Right lobe of liver (tissue), 6 donors: ENCODE results near the gene UBTFL1. TPM values are rescaled to one million over a fixed set of nuclear protein-coding genes. Genes with fewer than 3 reads are reported as not detected.
A peak's percentile ranks its signal among the peaks of the same experiment; 100 is the strongest.

Experiments
- ATAC-seq, 4 donors: fragments of 200-7000 bp; cut with Tn5 transposase; one replicate each; pipeline ENCODE4 v1.9.1; 2020; ENCODE audit warnings: mild to moderate bottlenecking in 4 of 4, moderate library complexity in 4 of 4
- DNase-seq, 3 donors: peaks; one replicate each; pipeline ENCODE4 v3.0.0-alpha.2; 2020
- H3K27ac ChIP-seq, 3 donors: fragments of 200-600 bp; one replicate each; pipeline ENCODE4 v1.8.0; 2022
- H3K27me3 ChIP-seq, 2 donors: fragments of 200-600 bp; one replicate each; pipeline ENCODE4 v1.8.0; 2022
- H3K36me3 ChIP-seq, 4 donors: fragments of 200-600 bp; sonication (generic) in 1 of 4; one replicate each; pipeline versions ENCODE4 v1.5.1 to v1.8.0; 2017 to 2022; ENCODE audit warnings: control low read depth in 1 of 4
- H3K4me1 ChIP-seq, 4 donors: fragments of 200-600 bp; sonication (generic) in 1 of 4; one replicate each; pipeline versions ENCODE4 v1.5.1 to v1.8.0; 2017 to 2022; ENCODE audit warnings: control low read depth in 1 of 4
- H3K4me3 ChIP-seq, 3 donors: fragments of 200-600 bp; one replicate each; pipeline ENCODE4 v1.8.0; 2022
- H3K9me3 ChIP-seq, 4 donors: fragments of 200-600 bp; sonication (generic) in 1 of 4; one replicate each; pipeline versions ENCODE4 v1.5.1 to v1.8.0; 2017 to 2022; ENCODE audit warnings: control low read depth in 1 of 4
- CTCF ChIP-seq, 4 donors: fragments of 200-600 bp in 3 of 4; fragments of 450-650 bp in 1 of 4; IDR thresholded peaks; one replicate each; pipeline versions ENCODE4 v1.5.1 to v1.8.0; 2016 to 2022; ENCODE audit warnings: antibody characterized with exemption in 4 of 4, mild to moderate bottlenecking in 2 of 4
- POLR2A ChIP-seq: fragments of 450-650 bp; IDR thresholded peaks from one replicate; pipeline ENCODE4 v1.6.1; 2017; ENCODE audit warnings: antibody characterized with exemption, mild to moderate bottlenecking
- WGBS: methylation state at CpG from one replicate; pipeline ENCODE4 v1.1.6; 2018; ENCODE audit warnings: low coverage, low lambda C conversion rate; ENCODE audit not compliant: insufficient coverage; ENCODE audit errors: missing lambda C conversion rate; 5-methylcytosine and 5-hydroxymethylcytosine counted together
- intact Hi-C, 2 donors: fragments of 100-400 bp; cut with DNase I; formaldehyde crosslinking; loops; one replicate each; pipeline versions ENCODE4 v1.11.2 to v1.14.1; 2022
- total RNA-seq, 6 experiments: library from RNA; depleted of rRNA in 2 of 6; stranded (reverse); fragments of >200 nt in 2 of 6; fragmentation: NEBNext Ultra II Directional in 3 of 6; extraction: Animal tissue kit (Norgen Biotek cat#: 25700) in 3 of 6; gene quantifications; one replicate each; pipeline versions ENCODE4 v1.1.0 to v1.2.4, GENCODE V29; 2016 to 2023
- donor health status: DM: no; HTN: yes; CAD: no.
- donor health status: DM: no; HTN: no; CAD: no.
- donor health status: DM: no; HTN: no; CAD: no.
- donor health status: DM: no; HTN: yes; CAD: no.
- donor health status: DM: no; HTN: yes; CAD: no.

UBTFL1 gene
- total RNA-seq, 6 experiments from 2014 or later = not detected

DNA sequence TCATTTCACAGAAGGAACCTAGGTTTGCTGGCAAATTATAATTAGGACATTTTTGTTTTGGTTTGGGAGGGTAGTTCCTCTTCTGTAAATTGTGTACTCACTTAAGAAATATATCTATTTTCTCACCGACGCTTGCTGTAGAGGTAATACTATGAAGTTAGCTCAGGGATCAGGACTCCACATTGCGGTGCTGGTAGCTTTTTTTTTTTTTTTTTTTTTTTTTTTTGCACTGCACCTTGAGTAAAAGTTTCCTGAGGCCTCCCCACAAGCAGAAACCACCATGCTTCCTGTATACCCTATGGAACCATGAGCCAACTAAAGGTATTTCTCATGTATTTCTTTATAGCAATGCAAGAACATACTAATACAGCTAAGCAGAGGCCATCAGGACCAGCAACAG, 14.7 kb downstream of the UBTFL1 start:
- no peaks in the 10 kb centered on the region for H3K4me1 ChIP-seq
- no peak overlapping the region for H3K27ac ChIP-seq
- TF ChIP-seq CTCF (IDR thresholded peaks at IDR 0.05) (no peak), POLR2A (no peak)
- no peaks in the 10 kb centered on the region for H3K9me3 ChIP-seq
- no peaks in the 10 kb centered on the region for H3K27me3 ChIP-seq
- intact Hi-C loops = no loop called here
- 52% methylated on average over 3 of the region's 3 CpGs for WGBS
- no peak for ATAC-seq
- H3K36me3 ChIP-seq = no peaks in the 10 kb centered on the region
- DNase-seq = no peak
- no peak overlapping the region for H3K4me3 ChIP-seq

DNA sequence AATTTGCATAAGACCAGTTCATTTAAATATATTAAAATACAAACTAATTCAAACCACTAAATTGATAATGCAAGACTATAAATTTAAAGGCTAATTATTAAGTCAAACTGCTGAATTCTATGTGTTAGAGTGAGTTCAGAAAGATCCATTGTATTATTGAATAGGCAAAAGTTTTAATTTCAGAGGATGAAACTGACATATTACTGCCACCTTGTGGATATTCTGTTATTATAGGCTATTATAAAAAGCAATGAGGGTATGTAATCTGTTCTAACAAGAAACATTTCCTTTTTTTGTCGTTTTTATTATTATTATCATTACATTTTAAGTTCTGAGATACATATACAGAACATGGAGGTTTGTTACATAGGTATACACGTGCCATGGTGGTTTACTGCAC, 27.8 kb downstream of the UBTFL1 start:
- H3K4me1 ChIP-seq = no peaks in the 10 kb centered on the region
- DNase-seq (no peak), ATAC-seq (no peak)
- H3K27ac ChIP-seq = no peak overlapping the region
- no peaks in the 10 kb centered on the region for H3K9me3 ChIP-seq
- H3K36me3 ChIP-seq = no peaks in the 10 kb centered on the region
- H3K4me3 ChIP-seq = no peak overlapping the region
- 0% methylated on average over 2 of the region's 2 CpGs for WGBS
- TF ChIP-seq POLR2A (no peak), CTCF (IDR thresholded peaks at IDR 0.05) (peak; percentile 42 to 59 (median 54))
- intact Hi-C loops = no loop called here
- no peaks in the 10 kb centered on the region for H3K27me3 ChIP-seq

- no peak overlapping the region for H3K4me3 ChIP-seq
- no peaks in the 10 kb centered on the region for H3K36me3 ChIP-seq
- no peaks in the 10 kb centered on the region for H3K4me1 ChIP-seq
- intact Hi-C loops = no loop called here
- no peak for TF ChIP-seq CTCF (IDR thresholded peaks at IDR 0.05)
- TF ChIP-seq POLR2A = no peak
- 89% methylated on average over 4 of the region's 4 CpGs for WGBS
- no peaks in the 10 kb centered on the region for H3K9me3 ChIP-seq
- ATAC-seq = no peak
- no peak overlapping the region for H3K27ac ChIP-seq
- no peaks in the 10 kb centered on the region for H3K27me3 ChIP-seq
- no peak for DNase-seq
These were observed 34.4 kb downstream of the UBTFL1 start for GRCh38 chr11:90120191-90120590.

- DNase-seq = no peak
- no peaks in the 10 kb centered on the region for H3K27me3 ChIP-seq
- ATAC-seq = no peak
- no peak overlapping the region for H3K27ac ChIP-seq
- intact Hi-C loops = no loop called here
- H3K9me3 ChIP-seq = no peaks in the 10 kb centered on the region
- TF ChIP-seq CTCF (IDR thresholded peaks at IDR 0.05) (no peak), POLR2A (no peak)
- no peak overlapping the region for H3K4me3 ChIP-seq
- 56% methylated on average over 1 of the region's 1 CpG for WGBS
- no peaks in the 10 kb centered on the region for H3K36me3 ChIP-seq
- no peaks in the 10 kb centered on the region for H3K4me1 ChIP-seq
These were observed 38.6 kb downstream of the UBTFL1 start for GRCh38 chr11:90124371-90124770.

GRCh38 chr11:90124946-90125345, 39.2 kb downstream of the UBTFL1 start:
- Histone ChIP-seq H3K4me3 (no peak overlapping the region), H3K27ac (no peak overlapping the region), H3K36me3 (no peaks in the 10 kb centered on the region), H3K9me3 (no peaks in the 10 kb centered on the region), H3K4me1 (no peaks in the 10 kb centered on the region), H3K27me3 (no peaks in the 10 kb centered on the region)
- no peak for TF ChIP-seq CTCF (IDR thresholded peaks at IDR 0.05)
- TF ChIP-seq POLR2A = no peak
- intact Hi-C loops = no loop called here
- ATAC-seq (no peak), DNase-seq (no peak)
- 63% methylated on average over 3 of the region's 3 CpGs for WGBS
